ENCODE data around the gene TBC1D5. TPM values are rescaled to one million over a fixed set of nuclear protein-coding genes. Genes with fewer than 3 reads are reported as not detected.

TBC1D5 gene
- total and polyA plus RNA-seq, 2 of the 8 experiments (the other 6 are each of a cell fraction or from before 2014, with no cell fraction given): 11.0 to 22.9 TPM

GRCh38 chr3:17642474-17642873 is 100.0 kb downstream of the TBC1D5 start:
- Histone ChIP-seq H3K79me1 (ENCODE audit: low read depth, low read length) (no peaks in the 10 kb centered on the region), H3K79me2 (ENCODE audit: control insufficient read depth in 1 of 2, insufficient read depth in 2 of 2, low read length in 2 of 2) (no peaks in the 10 kb centered on the region), H3K27ac (ENCODE audit: low read depth, low read length) (no peak overlapping the region), H3K23ac (ENCODE audit: insufficient read length) (no peak overlapping the region), H2BK15ac (ENCODE audit: low read length) (no peak overlapping the region), H3K27me3 (replicated peaks in 1 of 4; ENCODE audit: control insufficient read depth in 3 of 4, extremely low read depth in 1 of 4, insufficient read depth in 3 of 4, low read length in 3 of 4) (no peaks in the 10 kb centered on the region), H2BK5ac (ENCODE audit: low read depth, low read length) (no peak overlapping the region), H2BK120ac (replicated peaks; ENCODE audit: low read depth, low read length) (no peak overlapping the region), H3K9ac (replicated peaks in 1 of 4; ENCODE audit: extremely low read depth in 1 of 4, low read depth in 3 of 4, low read length in 3 of 4) (no peak overlapping the region), H2BK12ac (ENCODE audit: low read depth, low read length) (no peak overlapping the region), H3K56ac (replicated peaks; ENCODE audit: insufficient read length, low read depth, low read length) (no peak overlapping the region), H3K4ac (replicated peaks; ENCODE audit: insufficient read length, low read depth, low read length) (no peak overlapping the region), H3K4me2 (ENCODE audit: insufficient read depth in 1 of 2, low read depth in 2 of 2, low read length in 2 of 2) (no peak overlapping the region), H2BK20ac (ENCODE audit: low read length) (no peak overlapping the region), H3K4me3 (ENCODE audit: extremely low read depth in 1 of 4, insufficient read depth in 2 of 4, low read depth in 3 of 4, low read length in 4 of 4) (no peak overlapping the region), H4K20me1 (replicated peaks in 1 of 2; ENCODE audit: control insufficient read depth in 1 of 2, insufficient read depth in 2 of 2, low read length in 2 of 2) (no peaks in the 10 kb centered on the region), H4K5ac (ENCODE audit: insufficient read length, low read depth, low read length) (no peak overlapping the region), H3K18ac (ENCODE audit: extremely low read depth, low read length) (no peak overlapping the region), H4K91ac (replicated peaks; ENCODE audit: insufficient read length, low read length) (no peak overlapping the region), H3K14ac (ENCODE audit: insufficient read length) (no peak overlapping the region), H2AFZ (ENCODE audit: low read length) (no peak overlapping the region), H3K23me2 (ENCODE audit: low read depth, low read length) (no peaks in the 10 kb centered on the region), H3K36me3 (ENCODE audit: control insufficient read depth in 2 of 4, insufficient read depth in 4 of 4, low read length in 3 of 4) (no peaks in the 10 kb centered on the region), H2AK5ac (ENCODE audit: low read depth, low read length) (no peak overlapping the region), H3K4me1 (replicated peaks in 1 of 4; ENCODE audit: control insufficient read depth in 3 of 4, insufficient read depth in 4 of 4, low read length in 3 of 4) (no peaks in the 10 kb centered on the region; a peak in 1 of 7 replicates), H4K8ac (ENCODE audit: extremely low read depth, insufficient read depth, low read length) (no peak overlapping the region), H3K9me3 (ENCODE audit: insufficient read depth in 2 of 2, low read depth in 1 of 2, low read length in 1 of 2) (no peaks in the 10 kb centered on the region)
- no peak for TF ChIP-seq MAX (IDR thresholded peaks at IDR 0.05)
- no peak for TF ChIP-seq SUZ12 (IDR thresholded peaks at IDR 0.05; ENCODE audit: low read length)
- no peak for TF ChIP-seq NRF1 (IDR thresholded peaks at IDR 0.05; ENCODE audit: low read depth, low read length)
- TF ChIP-seq JUND (IDR thresholded peaks at IDR 0.05; ENCODE audit: low read length): no peak
- no peak for TF ChIP-seq SP1 (IDR thresholded peaks at IDR 0.05; ENCODE audit: low read depth, low read length)
- TF ChIP-seq PHF8 (conservative IDR thresholded peaks at IDR 0.05; ENCODE audit: low read depth, low read length): no peak
- no peak for TF ChIP-seq SIN3A (conservative IDR thresholded peaks at IDR 0.05 in 1 of 2, IDR thresholded peaks at IDR 0.05 in 1 of 2; ENCODE audit: low read depth in 1 of 2, low read length in 2 of 2)
- no peak for TF ChIP-seq CBX8 (IDR thresholded peaks at IDR 0.05; ENCODE audit: borderline replicate concordance, low read depth, low read length)
- TF ChIP-seq RBBP5 (IDR thresholded peaks at IDR 0.05; ENCODE audit: borderline replicate concordance, low read depth, low read length): no peak
- POLR2A ChIA-PET (ENCODE audit: partially characterized antibody): no interaction called here
- CTCF ChIA-PET (ENCODE audit: partially characterized antibody): interaction anchor here (0.9 to 5.8 kb wide), 4 partner anchors 98 to 199 kb away, joined by 3 to 61 read pairs (median 4); no protein-coding TSS in a partner anchor
- no peak for DNase-seq (ENCODE audit: low read depth in 1 of 2, low spot score in 2 of 2)
- 95 to 100% methylated on average over 1 to 3 of the region's 3 CpGs for WGBS, 2 experiments (ENCODE audit: extremely low coverage in 1 of 2, insufficient coverage in 1 of 2, insufficient read length in 1 of 2, insufficient replicate concordance in 2 of 2, low coverage in 1 of 2, low lambda C conversion rate in 2 of 2, missing lambda C conversion rate in 1 of 2)
- FAIRE-seq: no peak
